NCI-H1092 (cell line): ENCODE results near the gene ESR1.
A peak's percentile ranks its signal among the peaks of the same experiment; 100 is the strongest.

Source experiments
- DNase-seq: peaks from one replicate; lab custom pipeline; 2025; lab: John Stamatoyannopoulos, UW

Gene ESR1

GRCh38 chr6:151807513-151808370, at the start of gene ESR1:
TSS of gene ESR1 (plus strand) at chr6:151807682. CDS start at chr6:151807913, 231 bp downstream.
- DNase-seq: no peak

DNA sequence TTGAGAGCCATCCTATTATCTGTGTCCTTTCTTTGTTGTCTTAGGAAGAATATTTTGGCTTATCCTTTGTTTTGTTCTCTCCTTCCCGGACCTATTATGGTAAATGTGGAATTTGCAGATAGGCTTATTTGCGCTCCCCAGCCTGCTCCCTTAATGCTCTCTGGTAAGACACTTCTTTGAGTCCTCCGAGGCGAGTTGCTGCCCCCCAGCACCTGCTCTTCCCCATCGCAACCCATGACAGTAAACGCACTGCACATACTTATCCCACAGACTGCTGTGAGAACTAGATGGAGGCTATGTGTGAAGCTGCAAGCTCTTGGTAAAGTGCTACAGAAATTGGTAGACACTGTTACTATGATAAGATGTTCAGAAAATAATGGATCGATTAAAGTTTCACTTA, 47.0 kb upstream of the ESR1 start:
- no peak for DNase-seq

DNA sequence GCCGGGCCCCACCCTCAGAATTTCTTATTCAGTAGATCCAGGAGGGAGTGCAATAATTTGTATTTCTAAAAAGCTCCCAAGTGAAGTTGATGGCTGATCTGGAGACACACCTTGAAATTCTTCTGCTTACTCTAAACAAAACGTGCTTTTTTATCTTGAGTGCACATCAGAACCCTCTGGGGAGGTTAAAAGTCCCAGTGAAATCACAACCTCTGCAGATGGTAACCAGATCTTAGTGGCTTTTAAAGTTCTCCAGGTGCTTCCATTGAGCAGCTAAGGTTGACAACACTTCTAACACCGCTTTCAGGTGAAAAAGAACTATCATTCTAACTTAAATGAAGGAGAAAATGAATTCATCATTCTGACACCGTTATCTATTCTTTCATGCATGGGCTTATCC, 45.6 kb upstream of the ESR1 start:
- DNase-seq: no peak

GRCh38 chr6:151762817-151763216, 44.7 kb upstream of the ESR1 start:
- DNase-seq: no peak

DNA sequence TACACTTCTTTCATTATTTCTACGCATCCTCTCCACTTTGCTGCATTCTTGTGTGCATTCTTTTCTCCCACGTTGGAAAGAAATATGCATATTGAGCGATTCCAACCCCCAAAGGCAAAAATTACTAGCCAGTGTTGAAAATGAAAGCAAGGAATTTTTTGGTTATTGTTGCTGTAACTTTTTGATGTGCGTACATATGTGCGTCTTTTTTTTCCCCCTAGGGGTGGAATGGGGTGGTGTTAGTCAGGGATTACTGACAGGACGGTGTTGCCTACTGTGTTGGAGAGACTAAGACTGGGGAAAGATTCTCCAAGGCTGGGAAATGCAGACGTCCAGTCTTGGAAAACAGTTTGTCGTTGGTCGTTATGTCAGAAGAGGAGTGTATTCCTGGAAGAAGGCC, 44.2 kb upstream of the ESR1 start:
- no peak for DNase-seq

DNA sequence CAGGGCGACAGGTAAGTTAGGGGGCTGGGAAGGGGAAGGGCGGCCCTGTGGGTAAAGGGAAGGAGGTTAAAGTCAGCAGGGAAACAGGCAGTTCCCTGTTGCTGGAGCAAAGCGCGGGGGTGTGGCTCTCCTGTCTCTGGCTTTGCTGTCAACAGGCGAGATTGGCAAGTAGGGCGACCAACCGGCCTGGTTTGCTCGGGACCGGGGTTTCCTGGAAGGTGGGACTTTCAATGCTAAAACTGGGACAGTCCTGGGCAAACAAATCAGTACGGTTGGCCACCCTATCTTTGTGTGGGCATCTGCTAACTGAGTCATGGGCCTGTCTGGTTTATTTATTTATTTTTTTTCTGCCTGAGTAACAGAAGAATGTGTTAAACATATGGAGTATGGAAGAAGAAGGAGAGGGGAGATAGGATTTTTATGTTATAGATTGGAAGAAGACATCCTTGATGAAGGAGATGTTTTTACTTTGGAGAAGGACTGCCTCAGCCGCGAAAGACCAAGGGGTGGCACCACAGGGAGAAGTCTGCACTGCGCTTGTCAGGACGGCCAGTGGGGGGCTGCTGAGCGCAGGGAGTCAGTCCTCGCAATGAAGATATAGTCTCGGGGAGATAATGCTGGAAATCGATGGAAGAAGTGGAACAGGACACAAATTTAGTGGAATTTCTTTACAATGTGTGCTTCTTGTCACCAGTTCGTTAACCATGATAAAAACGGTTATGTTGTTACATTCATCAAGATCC, 43.4 kb upstream of the ESR1 start:
- peak; percentile 2 for DNase-seq

DNA sequence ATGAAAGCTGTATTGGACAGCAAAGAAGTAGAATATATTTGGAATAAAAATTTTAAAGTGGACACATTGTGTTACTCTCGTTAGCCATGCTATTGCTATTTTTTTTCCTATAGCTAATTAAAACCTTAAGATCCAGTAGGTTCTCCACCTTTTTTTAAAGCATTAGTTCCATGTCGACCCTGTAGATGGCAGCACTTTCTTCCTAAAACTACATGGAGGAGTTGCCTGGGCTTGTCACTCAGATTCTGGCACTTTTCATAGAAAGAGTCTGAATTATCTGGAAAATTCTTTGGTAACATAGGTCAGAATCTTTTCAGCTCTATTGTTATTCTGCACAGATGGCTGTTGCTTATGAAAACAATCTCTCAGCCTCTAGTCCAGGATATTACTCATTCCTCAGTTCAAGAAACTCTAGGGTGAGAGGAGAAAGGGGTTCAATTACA, 42.0 kb upstream of the ESR1 start:
- peak; percentile 43 for DNase-seq

DNA sequence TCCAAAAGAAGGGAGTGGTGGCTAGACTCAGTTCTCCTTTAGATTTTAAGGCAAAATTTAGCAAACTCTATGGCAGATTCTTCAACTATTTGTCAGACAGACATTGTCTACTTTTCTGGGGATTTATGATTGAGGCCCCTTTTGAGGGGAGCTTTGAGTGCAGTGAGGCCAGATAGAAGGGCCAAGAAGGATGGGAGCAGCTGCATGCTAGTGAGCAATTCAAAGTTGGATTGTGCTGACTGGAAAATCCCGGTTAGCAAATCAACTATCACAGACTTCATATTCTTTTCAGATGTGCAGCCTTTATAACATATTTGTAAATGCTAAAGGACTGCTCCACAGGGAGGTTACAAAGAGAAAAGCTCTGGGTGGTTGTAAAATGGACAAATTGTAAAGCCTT, 35.0 kb upstream of the ESR1 start:
- no peak for DNase-seq

DNA sequence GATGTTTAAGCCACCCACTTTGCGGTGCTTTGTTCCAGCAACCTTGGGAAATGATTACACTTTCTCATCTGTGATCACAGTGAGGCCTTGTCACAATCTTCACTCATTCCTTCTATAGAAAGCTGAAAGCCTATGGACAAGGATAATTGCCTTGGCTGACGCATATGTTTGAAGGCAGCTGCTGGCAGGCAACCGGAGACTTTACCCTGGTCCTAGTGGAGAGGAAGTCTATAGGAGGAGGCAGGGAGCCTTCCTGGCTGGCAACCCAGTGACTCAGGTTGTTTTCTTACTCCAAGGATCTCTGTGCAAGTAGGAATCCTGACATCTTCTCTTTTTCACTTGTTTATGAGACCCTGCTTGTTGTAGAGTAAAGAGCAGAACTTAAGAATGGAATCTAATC, 34.1 kb upstream of the ESR1 start:
- DNase-seq: no peak

DNA sequence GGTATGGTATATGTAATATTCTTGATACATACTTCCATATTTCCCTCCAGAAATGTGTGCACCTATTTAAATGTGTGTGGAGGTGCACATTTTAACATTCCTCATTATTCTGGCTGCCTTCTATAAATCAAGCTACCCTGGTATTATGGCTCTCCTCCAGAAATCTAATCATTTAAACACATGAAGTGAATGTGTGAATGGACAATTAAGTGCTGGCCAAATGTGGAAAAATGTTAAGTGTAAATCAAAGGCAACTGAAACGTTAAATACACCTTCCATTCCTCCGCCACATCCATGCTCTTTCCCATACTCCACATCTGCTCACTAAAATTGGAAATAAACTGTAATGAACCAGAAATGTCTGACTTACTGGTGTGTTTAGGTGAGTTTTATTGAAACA, 24.9 kb upstream of the ESR1 start:
- no peak for DNase-seq

DNA sequence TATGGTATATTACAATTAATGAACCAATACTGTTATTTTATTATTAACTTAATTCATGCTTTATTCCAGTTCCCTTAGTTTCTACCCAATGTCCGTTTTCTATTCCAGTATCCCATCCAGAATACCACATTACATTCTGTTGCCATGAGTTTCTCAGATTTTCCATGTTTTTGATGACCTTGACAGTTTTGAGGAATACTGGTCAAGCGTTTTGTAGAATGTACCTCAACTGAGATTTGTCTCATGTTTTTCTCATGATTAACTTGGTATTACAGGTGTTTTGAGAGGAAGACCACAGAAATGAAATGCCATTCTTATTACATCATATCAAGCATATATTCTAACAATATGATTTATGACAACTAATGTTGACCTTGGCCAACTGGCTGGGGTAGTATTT, 23.8 kb upstream of the ESR1 start:
- DNase-seq: no peak

DNA sequence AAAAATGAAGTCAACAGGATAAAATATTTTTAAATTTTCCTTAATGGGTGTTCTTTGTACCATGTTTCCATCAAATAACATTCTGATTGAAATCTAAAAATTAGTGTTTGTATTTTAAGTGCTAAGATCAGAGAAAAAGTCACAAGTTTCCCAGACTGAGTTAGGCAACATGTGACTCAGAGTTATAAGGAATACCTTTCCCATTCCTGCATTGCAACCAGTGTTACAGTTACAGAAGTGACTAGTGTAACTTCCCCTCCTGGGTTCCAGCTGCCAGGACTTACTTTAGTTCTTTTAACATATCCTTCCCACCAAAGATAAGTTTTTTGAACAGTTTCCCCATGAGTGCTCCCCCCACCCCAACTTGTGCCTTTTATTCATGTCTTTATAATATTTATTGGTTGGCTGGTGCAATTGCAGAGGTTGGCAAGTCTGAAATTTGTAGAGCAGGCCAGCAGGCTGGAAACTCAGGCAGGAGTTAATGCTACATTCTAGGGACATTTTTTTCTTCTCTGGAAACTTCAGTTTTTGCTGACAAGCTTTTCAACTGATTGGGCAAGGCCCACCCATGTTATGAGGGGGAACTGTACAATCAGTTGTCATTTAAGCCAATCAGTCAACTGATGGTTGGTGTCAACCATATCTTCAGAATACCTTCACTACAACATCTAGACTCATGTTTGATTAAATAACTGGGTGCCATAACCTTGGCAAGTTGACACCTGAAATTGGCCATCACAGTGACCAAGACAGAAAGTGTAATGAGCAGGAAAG, 22.9 kb upstream of the ESR1 start:
- no peak for DNase-seq

DNA sequence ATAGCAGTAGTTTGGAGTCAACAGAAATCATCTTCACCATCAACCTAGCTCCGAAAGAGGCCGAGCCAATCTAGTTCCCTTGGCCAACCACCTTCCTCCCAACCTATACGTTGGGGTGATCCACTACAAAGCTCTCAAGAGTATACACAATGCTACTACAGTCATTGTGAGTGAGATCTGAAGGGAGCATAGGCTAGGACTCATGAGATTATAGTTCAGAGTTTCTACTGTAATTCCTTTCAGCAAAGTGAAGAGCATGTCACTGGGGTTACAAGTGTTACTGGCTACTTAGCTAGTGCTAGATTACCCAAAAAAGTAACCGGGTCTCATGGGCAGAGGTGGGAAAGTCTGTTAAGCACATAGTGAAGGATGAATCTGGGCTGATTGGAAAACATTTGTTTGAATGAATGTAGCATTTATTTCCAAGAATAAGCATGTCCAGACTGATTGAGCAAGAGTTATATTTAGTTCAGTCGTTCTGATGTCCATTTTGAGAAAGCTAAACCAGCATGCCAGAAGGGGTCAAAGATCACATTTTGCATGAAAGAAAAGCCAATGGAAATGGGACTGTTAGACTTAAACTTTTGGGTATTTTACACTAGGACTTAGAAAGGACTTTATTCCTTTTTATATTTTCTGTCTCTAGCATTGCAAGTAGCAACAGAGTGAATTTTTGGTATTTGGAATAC, 10.5 kb upstream of the ESR1 start:
- no peak for DNase-seq

DNA sequence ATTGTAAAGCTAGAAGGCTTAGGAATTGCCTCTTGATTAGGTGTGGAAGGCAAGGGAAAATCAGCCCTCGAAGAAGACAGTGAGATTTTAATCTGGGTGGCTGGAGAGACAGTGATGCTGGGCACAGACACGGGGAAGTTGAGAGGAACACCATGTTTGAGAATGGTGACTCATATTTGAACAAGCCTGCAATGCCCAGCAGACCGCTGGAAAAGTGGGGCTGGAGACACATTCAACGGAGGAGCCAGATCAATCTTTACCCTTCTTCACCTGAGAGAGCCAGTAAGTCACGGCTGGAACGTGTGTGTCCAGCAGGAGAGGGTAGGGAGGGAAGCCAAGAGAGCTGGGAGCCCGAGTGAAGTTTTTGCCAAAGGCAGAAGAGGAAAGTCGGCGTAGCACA, 3.7 kb upstream of the ESR1 start:
- no peak for DNase-seq

- DNase-seq: no peak
Observed at GRCh38 chr6:151804585-151805285, 2.7 kb upstream of the ESR1 start.

- DNase-seq: no peak
Observed at GRCh38 chr6:151805286-151805840, 2.1 kb upstream of the ESR1 start.

GRCh38 chr6:151806757-151807512, 547 bp upstream of the ESR1 start:
- DNase-seq: no peak

DNA sequence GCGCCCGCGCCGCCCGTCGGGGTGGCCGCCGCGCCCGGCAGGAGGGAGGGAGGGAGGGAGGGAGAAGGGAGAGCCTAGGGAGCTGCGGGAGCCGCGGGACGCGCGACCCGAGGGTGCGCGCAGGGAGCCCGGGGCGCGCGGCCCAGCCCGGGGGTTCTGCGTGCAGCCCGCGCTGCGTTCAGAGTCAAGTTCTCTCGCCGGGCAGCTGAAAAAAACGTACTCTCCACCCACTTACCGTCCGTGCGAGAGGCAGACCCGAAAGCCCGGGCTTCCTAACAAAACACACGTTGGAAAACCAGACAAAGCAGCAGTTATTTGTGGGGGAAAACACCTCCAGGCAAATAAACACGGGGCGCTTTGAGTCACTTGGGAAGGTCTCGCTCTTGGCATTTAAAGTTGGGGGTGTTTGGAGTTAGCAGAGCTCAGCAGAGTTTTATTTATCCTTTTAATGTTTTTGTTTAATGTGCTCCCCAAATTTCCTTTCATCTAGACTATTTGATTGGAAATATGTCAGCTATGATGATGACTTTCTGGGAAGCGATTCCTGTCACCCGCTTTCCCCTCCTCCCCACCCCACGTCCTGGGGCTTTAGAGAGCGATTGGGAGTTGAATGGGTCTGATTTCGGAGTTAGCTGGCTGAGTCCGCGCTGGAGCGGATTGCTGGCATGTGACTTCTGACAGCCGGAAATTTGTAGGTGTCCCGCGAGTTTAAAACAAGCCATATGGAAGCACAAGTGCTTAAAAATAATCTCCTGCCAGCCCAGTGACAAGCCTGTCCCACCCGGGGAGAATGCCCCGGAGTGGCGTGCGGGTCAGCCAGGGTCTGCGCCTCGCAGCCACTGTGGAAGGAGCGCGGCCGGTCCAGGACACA, 1.1 kb downstream of the ESR1 start:
- DNase-seq: no peak

GRCh38 chr6:151811081-151811480, 3.6 kb downstream of the ESR1 start:
- no peak for DNase-seq
